CD4-positive, alpha-beta T cell treated with Interleukin-17A for 4 hours (primary cell): ENCODE measurements around the gene EVI2B.
"Not testable (repeated sequence)": the region's sequence is repeated elsewhere in the genome, so short reads cannot be mapped to it uniquely, and the experiment has no call there.

Source experiments
- DNase-seq: peaks from one replicate; pipeline ENCODE4 v3.0.0-alpha.2; 2020; ENCODE audit warnings: mixed read lengths

EVI2B gene, protein sequence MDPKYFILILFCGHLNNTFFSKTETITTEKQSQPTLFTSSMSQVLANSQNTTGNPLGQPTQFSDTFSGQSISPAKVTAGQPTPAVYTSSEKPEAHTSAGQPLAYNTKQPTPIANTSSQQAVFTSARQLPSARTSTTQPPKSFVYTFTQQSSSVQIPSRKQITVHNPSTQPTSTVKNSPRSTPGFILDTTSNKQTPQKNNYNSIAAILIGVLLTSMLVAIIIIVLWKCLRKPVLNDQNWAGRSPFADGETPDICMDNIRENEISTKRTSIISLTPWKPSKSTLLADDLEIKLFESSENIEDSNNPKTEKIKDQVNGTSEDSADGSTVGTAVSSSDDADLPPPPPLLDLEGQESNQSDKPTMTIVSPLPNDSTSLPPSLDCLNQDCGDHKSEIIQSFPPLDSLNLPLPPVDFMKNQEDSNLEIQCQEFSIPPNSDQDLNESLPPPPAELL

DNA sequence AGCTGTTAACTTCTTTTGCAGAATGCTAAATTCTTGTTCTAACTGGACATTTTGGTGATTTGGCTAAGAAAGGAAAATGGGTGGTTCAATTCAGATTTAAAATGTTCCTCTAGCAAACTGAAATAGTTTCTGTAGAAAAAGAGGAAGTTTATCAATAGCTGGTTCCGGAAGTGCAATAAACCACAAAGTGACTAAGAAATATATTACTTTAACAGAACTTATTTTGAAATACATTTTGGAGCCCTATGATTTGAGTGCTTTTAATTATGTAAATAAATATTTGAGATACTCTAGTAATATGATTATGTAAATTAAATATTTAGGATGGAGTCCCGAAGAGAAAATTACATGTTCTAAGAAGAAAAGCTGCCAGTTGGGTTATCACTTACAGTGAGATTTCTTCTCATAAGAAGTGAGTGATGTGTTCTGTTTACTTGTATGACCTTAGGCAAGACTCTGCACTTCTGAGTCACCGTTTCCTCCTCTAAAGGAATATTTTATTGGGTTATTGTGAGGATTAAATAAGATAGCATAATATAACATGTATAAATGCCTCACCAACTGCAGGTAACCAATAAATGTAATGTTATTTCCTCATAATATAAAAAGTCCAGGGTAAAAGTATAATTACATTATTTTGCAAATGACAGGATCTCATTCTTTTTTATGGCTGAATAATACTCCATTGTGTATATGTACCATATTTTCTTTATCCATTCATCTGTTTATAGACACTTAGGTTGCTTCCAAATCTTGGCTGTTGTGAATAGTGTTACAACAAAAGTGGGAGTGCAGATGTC, at the start of gene EVI2B:
EVI2B (minus strand) TSS at position 73 of the 800 bp plus-strand sequence. CDS start 8,445 bp downstream, outside the sequence.
- DNase-seq = peak; percentile 43

- DNase-seq = no peak
These were observed 44.1 kb upstream of the EVI2B start for GRCh38 chr17:31357839-31358394.

DNA sequence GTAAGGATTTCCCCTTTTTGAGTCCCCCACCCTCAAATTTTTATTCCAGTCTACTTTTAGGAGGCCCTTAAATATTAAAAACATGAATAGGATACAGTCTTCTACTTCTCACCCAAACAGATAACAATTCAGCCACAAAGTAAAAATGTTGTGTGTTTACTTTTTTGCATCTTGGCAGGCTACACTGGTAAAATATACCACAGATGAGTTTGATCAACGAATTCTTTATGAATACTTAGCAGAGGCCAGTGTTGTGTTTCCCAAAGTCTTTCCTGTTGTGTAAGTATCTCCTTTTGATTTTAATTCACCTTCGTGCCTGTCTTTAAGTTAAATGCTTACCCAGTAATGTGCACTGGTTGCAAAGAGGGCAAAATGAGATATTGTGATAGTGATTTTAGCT, 43.2 kb upstream of the EVI2B start:
- no peak for DNase-seq

DNA sequence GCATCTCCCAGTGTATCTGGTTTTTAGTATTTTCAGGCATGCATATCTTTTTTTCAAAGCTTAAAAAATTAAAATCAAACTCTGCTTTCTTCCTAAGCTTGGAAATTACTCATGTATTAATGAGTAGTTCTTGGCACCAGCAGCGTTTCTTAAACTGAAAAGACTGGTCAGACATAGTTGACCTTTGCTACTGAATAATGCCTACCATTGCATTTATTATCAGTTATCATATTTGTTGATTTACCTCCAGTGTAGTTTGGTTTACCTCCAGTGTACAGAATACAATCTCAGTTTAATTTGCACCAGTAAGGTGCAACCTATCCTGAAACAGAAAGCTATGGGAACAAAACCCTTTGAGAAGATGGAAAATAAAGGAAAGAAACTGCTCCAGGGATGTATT, 42.1 kb upstream of the EVI2B start:
- no peak for DNase-seq

- DNase-seq = no peak
These were observed 35.6 kb upstream of the EVI2B start for GRCh38 chr17:31349454-31349853.

- not testable (repeated sequence) for DNase-seq
These were observed 31.4 kb upstream of the EVI2B start for GRCh38 chr17:31345191-31345747.

DNA sequence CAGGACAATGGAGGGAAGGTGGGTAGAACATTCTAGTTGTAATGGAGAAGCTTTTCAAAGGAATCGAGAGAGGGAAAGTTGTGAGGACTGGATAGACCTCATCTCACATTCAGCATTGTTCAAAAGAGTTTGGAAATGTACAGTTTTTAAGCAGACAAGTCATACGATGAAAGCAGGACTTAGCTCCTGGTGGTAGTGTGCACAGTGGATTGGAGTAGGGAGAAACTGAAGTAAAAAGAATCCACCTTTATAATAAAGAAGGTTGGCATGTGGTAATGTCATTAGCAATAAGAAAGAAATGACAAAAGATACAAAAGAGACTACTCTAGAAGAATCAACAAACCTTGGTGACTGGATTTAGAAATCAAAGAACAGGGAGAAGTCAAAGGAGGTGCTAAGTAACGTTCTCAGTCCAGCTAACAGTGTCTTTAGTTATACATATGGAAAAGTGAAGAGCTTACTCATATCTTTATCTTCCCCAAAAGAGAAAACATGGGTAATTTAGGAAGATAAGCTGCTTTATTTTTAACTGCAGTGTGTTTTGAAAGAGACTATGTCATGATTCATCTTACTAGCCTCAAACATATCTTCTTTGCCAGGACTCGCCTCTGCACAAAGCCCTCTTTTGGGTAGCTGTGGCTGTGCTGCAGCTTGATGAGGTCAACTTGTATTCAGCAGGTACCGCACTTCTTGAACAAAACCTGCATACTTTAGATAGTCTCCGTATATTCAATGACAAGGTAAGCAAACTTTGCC, 26.2 kb upstream of the EVI2B start:
- DNase-seq = no peak

DNA sequence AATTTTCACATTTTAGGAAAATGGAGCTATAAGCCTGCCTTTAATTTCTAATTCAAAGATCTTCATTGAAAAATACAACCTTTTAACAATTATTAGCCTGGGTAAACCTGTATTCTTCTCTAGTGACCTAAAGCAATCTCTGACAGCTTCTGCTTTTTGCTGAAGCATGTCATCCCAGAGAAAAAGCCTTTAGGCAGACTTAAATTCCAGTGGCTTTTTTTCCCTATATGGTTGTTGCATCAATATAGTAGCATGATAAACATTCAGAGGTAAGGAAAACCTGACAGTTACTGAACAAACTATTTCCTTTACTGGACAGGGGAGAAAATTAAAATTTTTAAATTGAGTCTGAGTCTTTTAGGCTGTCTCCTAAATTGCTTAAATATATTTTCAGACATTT, 15.4 kb upstream of the EVI2B start:
- DNase-seq = no peak

DNA sequence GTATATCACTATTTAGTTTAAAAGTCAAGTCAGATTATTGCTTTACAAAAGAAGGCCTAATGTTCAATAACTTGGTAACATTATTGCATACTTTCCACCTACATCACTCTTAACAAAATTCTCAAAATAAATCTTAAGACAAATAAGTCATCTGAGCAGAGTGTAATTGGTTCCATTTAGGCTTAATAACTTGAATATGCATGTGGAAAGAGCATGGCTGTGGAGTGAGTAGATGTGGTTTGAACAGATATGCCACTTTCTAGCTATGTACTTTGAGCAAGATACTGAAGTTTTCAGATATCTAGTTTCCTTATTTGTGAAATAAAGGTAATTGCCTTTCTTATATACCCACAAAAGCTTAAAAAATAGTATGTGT, 14.3 kb upstream of the EVI2B start:
- no peak for DNase-seq

DNA sequence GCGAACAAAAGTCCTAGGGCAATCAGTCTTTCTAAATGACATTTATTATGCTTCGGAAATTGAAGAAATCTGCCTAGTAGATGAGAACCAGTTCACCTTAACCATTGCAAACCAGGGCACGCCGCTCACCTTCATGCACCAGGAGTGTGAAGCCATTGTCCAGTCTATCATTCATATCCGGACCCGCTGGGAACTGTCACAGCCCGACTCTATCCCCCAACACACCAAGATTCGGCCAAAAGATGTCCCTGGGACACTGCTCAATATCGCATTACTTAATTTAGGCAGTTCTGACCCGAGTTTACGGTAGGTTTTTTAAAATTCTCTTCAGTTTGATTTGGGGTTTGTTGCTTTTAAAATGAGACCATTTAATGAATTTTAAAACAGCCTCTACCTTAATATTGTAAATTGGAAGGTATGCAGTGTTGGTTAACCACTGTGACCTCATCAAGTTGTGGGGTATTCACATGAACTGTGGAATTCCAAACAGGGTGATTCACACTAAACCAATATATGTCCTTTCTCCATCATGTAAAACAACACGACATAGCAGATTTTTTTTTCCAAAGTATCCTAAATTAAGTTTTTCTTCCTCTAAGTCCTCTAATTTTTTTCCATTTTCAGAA, 13.8 kb upstream of the EVI2B start:
- DNase-seq = no peak

- DNase-seq = no peak
These were observed 9.7 kb upstream of the EVI2B start for GRCh38 chr17:31323551-31323950.

GRCh38 chr17:31321966-31322365, 8.1 kb upstream of the EVI2B start:
- peak; percentile 42 for DNase-seq

- peak; percentile 82 for DNase-seq
These were observed 7.6 kb upstream of the EVI2B start, which contains the start of gene EVI2A for GRCh38 chr17:31321481-31321880. TSS of gene EVI2A (minus strand) at chr17:31321622. CDS start at chr17:31319013, 2,609 bp downstream.

- no peak for DNase-seq
These were observed 6.9 kb upstream of the EVI2B start for GRCh38 chr17:31320791-31321190.

- no peak for DNase-seq
These were observed 6.4 kb upstream of the EVI2B start for GRCh38 chr17:31320241-31320640.

DNA sequence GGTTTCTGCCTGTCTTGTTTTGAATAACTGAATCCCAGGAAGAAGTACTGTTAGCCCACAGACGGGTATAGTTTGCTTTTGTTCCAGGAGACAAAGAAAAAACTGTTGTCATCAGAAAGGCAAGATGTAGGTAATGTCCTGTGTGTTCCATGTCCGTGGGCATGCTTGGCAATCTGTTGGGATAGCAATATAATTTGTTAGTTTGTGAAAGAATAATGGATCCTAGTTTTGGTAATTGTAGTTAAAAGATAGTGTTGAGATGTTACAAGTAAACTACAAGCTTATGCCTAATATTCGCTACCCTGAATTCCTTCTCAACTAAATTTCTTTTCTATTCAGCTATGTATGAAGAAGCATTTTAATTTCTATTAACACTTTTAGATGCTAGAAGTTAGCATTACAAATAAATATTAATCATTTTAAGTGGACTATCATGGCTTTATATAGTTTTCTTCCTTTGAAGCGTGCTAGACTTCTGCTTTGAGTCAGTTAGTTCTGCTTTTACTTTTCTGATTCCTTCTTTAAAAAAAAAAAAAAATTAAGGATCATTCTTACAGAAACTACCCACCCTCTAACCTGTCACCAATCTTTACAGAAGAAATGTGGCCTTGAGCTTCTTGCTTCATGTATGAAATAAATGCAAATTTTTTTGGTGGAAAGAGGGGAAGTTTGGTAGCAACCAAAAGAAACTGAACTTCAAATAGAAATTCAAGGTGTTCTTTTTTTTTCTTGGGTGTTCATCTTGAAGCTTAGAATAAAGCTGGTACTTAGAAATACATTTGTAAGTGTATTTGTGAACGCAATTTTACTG, 5.2 kb upstream of the EVI2B start:
- DNase-seq = no peak

- DNase-seq = peak; percentile 76
These were observed 4.5 kb upstream of the EVI2B start for GRCh38 chr17:31318298-31318801.

- no peak for DNase-seq
These were observed 887 bp upstream of the EVI2B start for GRCh38 chr17:31314782-31315100.

- DNase-seq = peak; percentile 69
These were observed 1.6 kb downstream of the EVI2B start for GRCh38 chr17:31312223-31312622.

GRCh38 chr17:31311526-31311925, 2.3 kb downstream of the EVI2B start:
- no peak for DNase-seq

DNA sequence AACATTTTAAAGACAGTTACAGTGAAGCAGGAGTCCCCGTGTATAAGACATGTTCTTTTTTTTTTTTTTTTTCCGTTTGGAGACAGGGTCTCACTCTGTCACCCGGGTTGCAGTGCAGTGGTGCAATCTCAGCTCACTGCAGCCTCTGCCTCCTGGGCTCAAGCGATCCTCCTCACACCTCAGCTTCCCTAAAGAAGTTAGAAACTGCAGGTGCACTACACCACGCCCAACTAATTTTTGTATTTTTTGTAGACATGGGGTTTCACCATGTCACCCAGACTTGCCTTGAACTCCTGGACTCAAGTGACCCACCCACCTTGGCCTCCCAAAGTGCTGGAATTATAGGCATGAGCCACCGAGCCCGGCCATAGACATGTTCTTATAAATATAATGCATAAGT, 3.0 kb downstream of the EVI2B start:
- DNase-seq = peak; percentile 41
